Umbilical cord (tissue), 2 donors: Measurements from ENCODE around the gene GRAP2. TPM values are rescaled to one million over a fixed set of nuclear protein-coding genes. Genes with fewer than 3 reads are reported as not detected.

Experiments used
- DNase-seq: peaks from one replicate; pipeline ENCODE4 v3.0.0-alpha.2; 2015; ENCODE audit warnings: low spot score
- total RNA-seq: library from RNA; depleted of rRNA; stranded (reverse); fragments of >200 nt; gene quantifications from one replicate; pipeline ENCODE4 v1.2.3, GENCODE V29; 2014; ENCODE audit warnings: low replicate concordance; ENCODE audit not compliant: insufficient read depth

GRAP2 gene
- total RNA-seq, 1 donor from 2014 or later, result 4.3 TPM

DNA sequence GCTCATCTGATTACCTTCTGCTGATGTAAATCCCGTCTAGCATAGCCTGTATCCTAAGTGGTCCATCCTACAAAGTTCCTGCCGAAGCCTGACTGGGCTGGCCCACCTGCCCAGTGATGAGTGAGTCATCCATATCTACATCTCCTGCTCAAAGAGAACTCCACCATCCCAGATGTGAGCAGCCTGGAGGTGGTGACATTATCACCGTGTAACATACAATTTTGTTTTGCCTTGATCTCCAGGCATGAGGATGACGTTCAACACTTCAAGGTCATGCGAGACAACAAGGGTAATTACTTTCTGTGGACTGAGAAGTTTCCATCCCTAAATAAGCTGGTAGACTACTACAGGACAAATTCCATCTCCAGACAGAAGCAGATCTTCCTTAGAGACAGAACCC lies 64.9 kb downstream of the GRAP2 start:
- DNase-seq, result no peak

DNA sequence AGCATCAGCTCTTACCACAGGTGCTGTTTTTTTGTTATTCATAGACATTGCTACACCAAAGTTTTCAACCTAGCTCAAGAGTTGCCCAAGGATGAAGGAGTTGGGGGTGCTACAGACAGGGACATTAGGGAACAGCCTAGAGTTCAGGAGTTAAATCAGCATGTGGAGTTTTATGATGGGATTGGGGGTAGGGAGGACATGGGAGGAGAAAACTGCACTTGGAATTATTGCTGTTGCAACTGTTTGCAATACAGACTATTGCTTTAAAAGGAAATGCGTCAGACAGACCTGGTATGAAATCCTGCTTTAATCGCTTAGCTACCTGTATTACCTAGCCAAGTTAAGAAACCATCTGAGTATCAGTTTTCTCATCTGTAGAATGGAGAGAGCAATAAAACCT lies 65.6 kb downstream of the GRAP2 start:
- DNase-seq, result no peak

DNA sequence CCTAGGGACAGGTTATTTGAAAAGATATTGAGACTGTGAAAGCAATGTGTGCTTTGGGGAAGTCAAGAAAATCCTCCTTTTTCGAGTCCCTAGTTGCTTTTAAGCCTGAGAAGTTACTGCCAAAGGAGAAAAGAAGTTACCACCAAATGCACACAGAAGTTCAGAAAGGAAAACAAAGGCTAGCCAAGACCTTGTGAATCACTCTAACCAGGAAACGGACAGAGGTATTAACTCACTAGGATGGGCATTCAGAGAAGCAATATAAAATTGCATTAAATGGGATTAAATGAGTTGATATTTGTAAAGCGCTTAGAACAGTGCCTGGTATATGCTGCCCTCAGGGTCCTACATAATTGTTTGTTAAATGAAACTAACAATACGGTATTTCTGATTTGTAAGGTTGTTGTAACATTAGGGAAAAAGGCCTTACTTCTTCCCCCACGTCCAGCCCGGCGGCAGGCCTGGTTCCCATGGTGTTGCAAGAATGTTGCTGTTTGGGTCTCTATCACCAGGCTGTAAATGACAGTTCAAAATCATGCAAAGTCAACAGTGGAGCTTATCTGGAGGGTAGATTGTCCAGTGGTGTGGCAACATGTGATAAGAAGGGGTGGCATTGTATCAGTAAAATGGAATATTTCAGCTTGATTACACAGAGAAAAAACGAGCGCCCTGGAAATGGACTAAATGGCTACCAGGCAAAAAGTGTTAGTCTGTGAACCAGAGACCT lies 66.4 kb downstream of the GRAP2 start:
- DNase-seq, result no peak

DNA sequence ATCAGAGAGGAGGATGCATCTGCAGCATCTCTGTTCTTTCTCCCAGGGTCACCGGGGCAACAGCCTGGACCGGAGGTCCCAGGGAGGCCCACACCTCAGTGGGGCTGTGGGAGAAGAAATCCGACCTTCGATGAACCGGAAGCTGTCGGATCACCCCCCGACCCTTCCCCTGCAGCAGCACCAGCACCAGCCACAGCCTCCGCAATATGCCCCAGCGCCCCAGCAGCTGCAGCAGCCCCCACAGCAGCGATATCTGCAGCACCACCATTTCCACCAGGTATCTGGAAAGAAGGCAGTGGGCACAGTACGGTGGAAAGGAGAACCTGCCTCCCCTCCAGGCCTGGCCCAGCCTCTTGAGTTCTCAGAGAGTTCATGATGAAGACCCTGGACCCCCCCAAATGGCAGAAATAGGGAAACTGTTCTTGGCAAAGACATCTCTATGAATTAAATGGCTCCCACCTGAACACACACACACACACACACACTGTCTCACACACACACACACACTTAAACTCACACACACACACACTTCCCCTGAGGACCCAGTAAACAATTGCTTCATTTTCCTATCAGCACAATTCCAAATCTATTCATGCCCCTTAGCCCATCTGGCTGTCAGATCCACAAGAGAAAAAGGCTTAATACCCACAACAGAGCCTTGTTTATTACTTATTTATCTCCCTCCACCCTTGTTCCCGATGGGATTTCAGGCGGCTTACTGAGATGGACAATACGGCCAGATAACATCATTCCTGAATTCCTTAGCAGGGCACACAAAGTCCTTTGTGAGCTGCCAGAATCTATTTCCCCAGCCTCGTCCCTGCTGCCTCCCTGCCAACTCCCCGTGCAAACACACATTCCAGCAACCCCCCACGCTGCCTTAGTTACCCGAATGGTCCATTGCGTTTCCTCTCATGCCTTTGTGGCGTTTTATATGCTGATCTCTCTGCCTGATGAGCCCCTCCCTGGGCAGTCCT lies 67.4 kb downstream of the GRAP2 start:
- DNase-seq, result no peak

DNA sequence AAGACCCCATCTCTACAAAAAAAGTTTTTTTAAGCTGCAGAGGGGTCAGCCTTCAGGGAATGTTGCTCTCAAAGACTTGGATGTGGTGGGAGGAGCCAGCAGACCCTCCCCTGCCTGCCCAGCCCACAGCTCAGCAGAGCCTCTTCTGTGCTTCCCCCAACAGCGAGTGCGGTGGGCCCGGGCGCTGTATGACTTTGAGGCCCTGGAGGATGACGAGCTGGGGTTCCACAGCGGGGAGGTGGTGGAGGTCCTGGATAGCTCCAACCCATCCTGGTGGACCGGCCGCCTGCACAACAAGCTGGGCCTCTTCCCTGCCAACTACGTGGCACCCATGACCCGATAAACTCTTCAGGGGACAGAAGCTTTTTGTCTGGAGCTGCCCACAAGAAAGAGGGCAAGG lies 69.9 kb downstream of the GRAP2 start:
- DNase-seq, result no peak

DNA sequence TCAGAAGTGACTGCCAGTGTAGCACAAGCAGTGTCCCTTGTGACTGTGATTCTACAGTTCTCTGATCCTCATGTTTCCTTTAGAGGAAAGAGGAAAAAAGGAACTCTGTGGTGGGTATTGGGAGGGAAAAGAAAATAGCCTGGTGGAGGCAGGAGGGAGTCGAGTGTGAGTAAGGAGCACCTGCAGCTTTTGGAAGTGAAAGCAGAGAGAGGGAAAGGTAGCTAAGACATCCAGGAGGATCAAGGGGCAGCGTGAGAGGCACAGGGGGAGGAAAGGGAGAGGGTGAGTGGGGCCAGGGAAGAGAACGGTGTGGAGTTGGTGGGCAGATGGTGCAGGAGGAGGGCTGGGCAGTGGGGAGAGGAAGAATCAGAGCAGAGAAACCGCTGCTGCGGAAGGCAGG lies 71.8 kb downstream of the GRAP2 start:
- no peak for DNase-seq

DNA sequence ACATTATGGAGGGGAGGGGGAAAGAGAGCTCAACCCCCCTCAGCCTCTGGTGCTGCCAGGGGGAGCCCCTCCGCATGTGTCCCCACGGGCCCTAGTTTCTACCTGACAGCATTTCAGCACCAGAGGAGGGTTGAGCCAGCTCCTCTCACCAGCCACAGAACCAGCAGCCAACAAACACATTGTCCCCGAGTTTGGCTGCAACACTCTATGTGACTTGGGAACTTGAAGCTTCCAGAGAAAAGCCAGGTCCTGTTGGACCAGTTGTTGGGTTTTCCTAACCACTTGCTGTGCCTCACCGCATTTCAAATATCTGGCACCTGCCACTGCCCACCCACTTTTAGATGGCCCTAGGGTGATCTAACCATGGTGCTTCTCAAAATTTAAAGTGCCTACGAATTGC lies 72.8 kb downstream of the GRAP2 start:
- no peak for DNase-seq

DNA sequence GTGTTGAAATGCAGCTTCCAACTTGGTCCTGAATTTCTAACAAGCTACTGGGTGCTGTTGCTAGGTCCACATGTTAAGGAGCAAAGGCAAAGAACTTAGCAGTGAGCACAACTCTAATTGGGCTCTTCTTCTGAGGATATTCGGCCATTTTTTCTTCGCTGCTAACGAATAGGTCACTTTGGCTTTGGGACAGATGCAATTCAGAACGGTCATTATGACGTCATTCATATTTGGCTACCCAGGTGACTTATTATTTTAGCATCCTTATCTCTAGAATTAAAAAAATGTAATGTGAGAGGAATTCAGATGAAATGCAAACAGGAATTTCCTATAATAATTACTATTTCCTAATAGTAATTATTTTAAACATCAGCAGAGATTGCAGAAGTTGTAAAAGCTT lies 73.2 kb downstream of the GRAP2 start:
- no peak for DNase-seq

DNA sequence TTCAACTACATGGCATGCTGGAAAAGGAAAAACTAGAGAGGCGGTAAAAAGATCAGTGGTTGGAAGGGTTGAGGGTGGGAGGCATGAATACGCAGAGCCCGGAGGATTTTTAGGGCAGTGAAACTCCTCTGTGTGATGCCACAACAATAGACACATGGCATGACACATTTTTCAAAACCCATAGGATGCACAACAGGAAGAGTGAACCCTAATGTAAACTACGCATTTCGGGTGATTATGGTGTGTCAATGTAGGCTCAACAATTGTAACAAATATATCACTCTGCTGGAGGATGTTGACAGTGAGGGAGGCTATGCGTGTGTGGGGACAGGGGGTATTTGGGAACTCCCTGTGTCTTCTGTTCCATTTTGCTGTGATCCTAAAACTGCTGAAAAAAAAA lies 78.2 kb downstream of the GRAP2 start:
- no peak for DNase-seq

DNA sequence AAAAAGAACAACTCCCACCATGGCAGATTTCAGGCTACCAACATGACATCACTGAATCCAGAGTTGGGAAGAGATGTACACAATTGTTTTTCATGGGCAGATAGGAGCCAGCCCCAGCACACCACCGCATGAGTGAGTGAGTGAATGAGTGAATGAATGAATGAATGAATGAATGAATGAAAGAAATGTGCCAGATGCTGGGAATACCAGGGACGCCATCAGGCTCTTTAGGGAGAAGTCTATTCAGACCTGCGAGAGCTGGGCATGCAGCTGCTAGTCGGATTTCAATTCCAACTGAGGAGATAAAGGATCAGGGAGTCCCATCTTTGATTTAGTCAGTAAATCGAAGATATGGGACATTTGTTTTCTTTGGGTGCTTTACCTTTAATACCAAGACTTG lies 78.6 kb downstream of the GRAP2 start:
- DNase-seq, result no peak

DNA sequence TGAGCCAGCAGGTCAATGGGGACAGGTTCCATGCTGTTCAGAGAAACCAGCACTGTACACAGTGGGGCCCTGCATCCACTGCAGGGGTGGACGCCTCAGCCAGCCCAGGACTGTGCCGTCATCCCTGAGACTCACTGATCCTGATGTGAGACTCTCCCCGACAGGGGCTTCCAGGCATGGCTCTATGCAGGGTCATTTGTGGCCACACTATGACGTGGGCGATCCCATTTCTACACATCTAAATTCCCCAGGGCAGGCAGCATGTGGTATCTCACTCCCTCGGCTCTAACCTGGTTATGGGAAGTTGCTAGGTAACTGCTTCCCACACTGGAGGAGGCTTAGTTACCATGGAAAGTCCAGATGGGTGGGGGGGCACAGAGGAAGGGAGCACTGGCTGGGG lies 79.7 kb downstream of the GRAP2 start:
- DNase-seq, result no peak

DNA sequence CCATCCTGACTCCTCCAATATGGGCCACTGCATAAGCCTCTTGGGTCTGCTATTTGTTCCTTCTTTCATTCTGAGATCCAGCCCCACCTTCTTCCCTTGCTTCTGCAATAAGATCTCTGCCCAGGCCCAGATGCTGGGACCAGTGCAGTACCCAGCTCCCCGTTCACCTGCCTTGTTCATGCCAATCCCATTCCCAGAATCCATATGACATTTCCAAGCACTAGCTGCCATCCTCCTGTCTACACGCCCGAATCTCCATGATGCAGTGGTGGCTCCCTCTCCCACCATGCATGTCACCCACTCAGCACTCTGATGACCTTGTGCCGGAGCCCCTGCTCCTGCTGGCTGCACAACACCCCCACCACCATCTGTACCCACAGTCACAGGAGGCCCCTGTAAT lies 82.5 kb downstream of the GRAP2 start:
- DNase-seq, result no peak

DNA sequence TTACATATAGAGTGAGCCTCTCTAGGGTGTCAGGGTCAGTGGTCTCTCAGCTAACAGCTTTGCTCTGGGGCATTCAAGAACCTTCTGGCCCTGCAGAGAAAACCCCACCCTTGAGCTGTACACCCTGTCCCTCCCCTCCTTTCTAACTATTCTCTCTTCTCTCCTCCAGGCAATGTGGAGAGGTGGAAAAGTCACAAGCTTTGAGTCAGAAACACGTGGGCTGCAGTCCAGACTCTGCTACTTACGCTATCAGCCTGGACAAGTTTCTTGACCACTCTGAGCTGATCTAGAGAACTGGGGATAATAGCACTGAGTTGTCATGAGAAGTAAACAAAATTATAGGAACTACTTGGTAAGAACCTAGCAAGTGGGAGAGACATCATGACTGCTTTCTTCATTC lies 83.1 kb downstream of the GRAP2 start:
- DNase-seq, result no peak

DNA sequence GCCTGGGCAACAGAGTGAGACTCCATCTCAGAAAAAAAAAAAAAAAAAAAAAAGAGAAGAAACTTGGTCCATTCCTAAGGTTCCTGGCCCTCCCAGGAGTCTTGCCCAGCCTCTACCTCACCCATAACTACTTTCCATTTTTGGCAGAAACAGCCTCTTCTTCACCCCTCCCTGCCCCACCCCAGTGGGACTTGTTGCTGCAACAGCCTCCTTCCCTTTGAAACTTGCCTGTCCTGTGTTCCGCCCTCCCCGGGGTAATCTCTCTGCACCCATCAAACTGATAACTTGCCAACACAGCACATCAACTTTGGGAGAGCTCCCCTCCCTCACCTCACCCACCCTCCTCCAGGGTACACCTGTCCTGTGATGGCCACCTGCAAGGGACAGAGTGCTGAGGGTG lies 83.9 kb downstream of the GRAP2 start:
- DNase-seq, result no peak

DNA sequence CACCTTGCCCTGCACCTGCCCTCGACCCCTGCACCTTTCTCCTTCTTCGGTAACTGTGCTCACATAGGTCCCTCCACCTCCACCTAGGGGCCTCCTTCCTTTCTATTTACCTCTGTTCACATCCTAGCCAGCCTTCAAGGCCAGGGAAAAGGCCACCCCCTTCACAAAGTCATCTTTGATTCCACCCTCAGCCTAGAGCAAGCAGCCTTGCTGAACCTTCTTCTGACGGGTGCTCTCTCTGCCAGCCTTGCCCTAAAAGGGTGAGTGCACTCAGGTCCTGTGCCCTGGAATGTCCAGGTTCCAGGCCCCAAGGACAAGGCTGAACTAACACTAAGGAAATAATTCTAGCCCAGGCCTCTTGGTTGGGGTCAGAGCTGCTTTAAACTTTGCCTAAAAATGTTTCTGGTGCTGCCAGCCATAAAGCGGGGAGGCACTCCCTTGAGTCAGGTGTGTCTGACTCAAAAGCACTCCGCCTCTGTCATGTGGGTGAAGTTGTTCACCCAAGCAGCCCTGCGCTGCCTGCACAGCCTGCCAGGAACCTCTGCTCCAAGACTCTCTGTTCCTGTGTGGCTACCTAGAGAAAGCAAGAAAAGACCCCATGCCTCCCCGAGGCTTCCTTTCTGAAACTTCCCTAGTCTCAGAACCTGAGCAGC lies 84.6 kb downstream of the GRAP2 start:
- no peak for DNase-seq

DNA sequence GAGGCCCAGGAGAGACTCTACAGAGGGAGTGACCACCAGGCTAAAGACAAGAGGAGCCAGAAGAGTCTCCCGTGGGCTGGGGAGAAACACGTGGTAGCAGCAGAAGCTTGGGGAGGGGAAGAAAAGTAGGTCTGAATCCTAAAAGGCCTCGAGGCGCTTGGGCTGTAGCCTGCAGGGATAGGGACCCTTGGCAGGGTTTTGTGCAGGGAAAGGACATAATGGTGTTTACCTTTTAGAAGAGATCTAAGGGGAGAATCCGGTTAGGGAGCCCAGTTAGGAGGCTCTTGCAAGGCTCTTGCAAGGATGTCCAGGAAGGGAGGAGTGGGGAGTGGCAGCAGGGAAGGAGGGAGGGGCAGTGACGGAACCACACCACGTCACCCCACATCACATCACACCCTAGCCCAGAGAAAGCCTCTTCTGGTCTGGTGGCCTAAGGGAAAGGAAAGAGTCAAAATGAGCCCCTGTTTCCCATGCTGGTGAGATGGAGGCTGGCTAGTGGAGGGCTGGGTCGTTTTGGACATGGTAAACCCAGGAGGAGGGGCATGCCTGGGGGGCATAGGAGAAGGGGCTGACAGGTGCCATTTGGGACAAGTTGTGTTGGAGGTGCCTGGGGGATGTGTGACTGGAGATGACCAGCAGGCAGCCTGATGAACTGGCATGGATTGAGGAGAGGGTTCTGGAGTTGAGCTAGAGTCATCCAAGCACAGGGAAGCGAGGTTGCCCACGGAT lies 87.7 kb downstream of the GRAP2 start:
- DNase-seq, result no peak

DNA sequence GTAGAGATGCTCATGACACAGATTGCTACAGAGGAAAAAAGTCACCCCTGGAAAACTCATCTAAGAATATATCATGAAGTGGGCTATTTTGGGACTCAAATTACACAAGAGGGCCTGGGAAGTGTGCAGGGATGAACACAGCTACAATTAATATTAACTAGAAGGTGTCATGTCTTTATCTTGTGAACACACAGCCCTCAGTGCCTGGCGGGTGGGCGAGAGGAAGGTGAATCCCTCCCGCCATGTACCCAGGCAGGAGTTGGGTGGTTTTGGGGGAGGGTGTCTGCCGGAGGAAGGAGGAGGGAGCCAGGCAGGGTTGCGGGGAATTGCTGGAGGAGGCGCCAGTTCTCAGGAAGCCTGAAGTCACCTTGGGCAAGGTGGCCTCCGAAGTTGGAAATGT lies 88.7 kb downstream of the GRAP2 start:
- no peak for DNase-seq

DNA sequence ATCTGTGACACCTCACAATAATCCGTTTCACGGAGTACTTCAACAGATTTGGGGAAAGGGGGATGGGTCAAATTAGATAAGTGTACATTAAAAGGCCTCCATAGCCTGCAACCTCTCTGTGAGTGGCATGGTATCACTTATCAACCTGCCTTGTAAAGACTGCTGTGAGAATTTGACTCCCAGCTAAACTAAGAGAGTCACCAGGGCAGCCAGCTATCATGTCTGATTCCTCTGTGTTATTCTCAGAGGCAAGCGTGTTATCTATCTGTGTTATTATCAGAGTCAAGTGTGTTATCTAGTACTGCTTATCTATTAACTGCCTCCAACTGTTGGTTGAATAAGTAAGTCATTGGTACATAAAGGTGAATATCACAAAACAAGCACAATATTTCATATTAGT lies 89.8 kb downstream of the GRAP2 start:
- DNase-seq, result no peak

DNA sequence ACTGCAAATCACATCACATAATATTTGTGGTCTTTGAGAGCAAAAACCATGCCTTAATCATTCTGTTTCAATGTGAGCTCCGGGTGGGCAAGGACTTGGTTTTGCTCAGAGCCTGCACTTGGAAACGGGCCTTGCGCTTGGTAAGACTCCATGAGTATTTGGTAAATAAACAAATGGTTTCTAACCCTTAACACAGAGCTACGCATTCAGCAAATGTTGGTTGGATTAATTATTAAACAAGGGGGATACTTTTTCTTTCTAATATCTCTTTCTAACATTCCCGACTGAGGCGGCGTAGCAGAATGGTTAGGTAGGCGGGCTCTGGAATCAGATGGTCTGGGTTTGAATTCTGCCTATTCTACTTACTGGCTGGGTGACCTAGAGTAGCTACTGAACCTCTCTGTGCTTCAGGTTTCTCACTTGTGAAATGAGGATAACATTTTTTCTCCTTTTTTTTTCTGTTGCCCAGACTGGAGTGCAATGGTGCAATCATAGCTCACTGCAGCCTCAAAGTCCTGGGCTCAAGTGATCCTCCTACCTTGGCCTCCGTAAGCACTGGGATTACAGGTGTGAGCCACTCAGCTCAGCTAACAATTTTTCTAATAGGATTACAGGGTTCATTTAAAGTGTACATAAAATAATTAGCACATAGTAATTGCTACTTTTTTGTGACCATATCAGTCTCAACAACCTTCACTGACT lies 90.4 kb downstream of the GRAP2 start:
- no peak for DNase-seq

DNA sequence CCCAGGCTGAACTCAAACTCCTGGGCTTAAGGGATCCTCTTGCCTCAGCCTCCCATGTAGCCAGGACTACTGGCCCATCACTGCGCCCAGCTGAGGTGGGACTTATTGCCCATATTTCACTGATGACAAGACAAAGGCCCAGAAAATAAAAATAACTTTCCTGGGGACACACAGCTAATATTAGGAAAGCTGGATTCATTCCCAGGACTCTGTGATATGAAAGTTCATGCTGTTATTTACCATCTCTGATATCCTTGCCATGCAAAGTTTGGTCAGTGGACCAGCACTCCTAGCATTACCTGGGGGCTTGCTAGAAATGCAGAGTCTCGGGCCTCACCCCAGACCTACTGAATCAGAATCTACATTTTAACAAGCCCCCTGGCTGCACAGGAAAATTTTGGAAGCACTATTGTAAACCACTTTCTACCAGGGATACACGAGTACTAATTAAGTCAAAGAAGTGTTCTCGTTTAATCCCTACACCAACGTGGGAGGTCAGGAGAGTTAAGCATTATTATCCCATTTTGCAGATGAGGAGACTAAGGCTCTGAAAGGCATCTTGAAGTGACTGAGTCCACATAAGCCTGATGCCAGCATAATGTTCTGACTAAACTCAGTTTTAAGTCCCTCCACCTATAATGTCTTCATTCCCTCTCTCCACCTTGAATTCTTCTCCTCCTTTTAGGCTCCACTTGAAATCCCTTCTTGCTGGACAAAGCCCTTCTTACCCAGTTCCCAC lies 91.4 kb downstream of the GRAP2 start:
- no peak for DNase-seq
